Right cardiac atrium (tissue), 5 donors: ENCODE results near the gene MAPKAPK3. TPM values are rescaled to one million over a fixed set of nuclear protein-coding genes. Genes with fewer than 3 reads are reported as not detected.
A peak's percentile ranks its signal among the peaks of the same experiment; 100 is the strongest.

ENCODE experiments used
- ATAC-seq, 2 donors: fragments of 200-7000 bp; cut with Tn5 transposase; one replicate each; pipeline versions ENCODE4 v1.8.0 to v1.9.1; 2020; ENCODE audit warnings: moderate library complexity in 2 of 2, mild to moderate bottlenecking in 1 of 2
- DNase-seq, 3 donors: peaks; one replicate each; pipeline ENCODE4 v3.0.0-alpha.2; 2020
- H3K27ac ChIP-seq: one replicate; pipeline ENCODE4 v1.5.1; 2013; ENCODE audit warnings: mild to moderate bottlenecking, low read length, control low read depth, moderate library complexity
- H3K27me3 ChIP-seq: one replicate; pipeline ENCODE4 v1.6.1; 2013; ENCODE audit not compliant: control insufficient read depth, insufficient read depth
- H3K4me1 ChIP-seq: one replicate; pipeline ENCODE4 v1.6.1; 2013; ENCODE audit warnings: low read length; ENCODE audit not compliant: control insufficient read depth, insufficient read depth
- H3K4me3 ChIP-seq: one replicate; pipeline ENCODE4 v1.5.1; 2013; ENCODE audit warnings: low read length, control low read depth
- H3K9me3 ChIP-seq: one replicate; pipeline ENCODE4 v1.6.1; 2013; ENCODE audit warnings: low read length; ENCODE audit not compliant: control insufficient read depth
- WGBS: extraction: QIAGEN DNeasy Blood & Tissue Kit; methylation state at CpG from one replicate; pipeline ENCODE4 v1.1.7; 2013; 5-methylcytosine and 5-hydroxymethylcytosine counted together
- intact Hi-C, 4 donors: fragments of 100-400 bp; cut with DNase I; formaldehyde crosslinking; loops; one replicate each; pipeline versions ENCODE4 v1.11.0 to v1.14.0; 2022 to 2023
- long read RNA-seq, 4 donors: library from polyadenylated mRNA; unstranded; transcript quantifications; one replicate each; pipeline ENCODE4 v2.0.0, GENCODE V29; 2020 to 2021
- polyA plus RNA-seq: library from polyadenylated mRNA; stranded (reverse); fragments of 200-250 nt; gene quantifications from one replicate; pipeline ENCODE4 v1.2.3, GENCODE V29; 2013
- total RNA-seq, 4 donors: library from RNA; stranded (reverse); fragmentation: NEBNext Ultra II Directional; extraction: Animal tissue kit (Norgen Biotek cat#: 25700); gene quantifications; one replicate each; pipeline ENCODE4 v1.2.1, GENCODE V29; 2021
- donor health status: healthy with polysubstance abuse.
- donor health status: DM: no; HTN: yes; CAD: no.
- donor health status: DM: no; HTN: no; CAD: no.
- donor health status: DM: no; HTN: yes; CAD: no; lungs with severe emphysema.
- donor health status: DM: yes; HTN: yes; CAD: no.

The MAPKAPK3 gene
- total RNA-seq (100 to 1,000 TPM; 167 to 260 (median 225) TPM), polyA plus RNA-seq (181 TPM)
- long read RNA-seq, donor 1, transcript MAPKAPK3-201 (11 exons, 2,500 nt): major isoform, 348 of 824 reads
- long read RNA-seq, donor 1, transcript MAPKAPK3-208 (11 exons, 2,563 nt): minor isoform, 198 of 824 reads
- long read RNA-seq, donor 1, partial matches to known transcripts: 206 of 824 reads
- long read RNA-seq, donor 1, other reads (novel, unspliced or antisense): 69 of 824 reads
- long read RNA-seq, donor 2, transcript MAPKAPK3-201 (11 exons, 2,500 nt): major isoform, 244 of 521 reads
- long read RNA-seq, donor 2, transcript MAPKAPK3-208 (11 exons, 2,563 nt): minor isoform, 136 of 521 reads
- long read RNA-seq, donor 2, partial matches to known transcripts: 112 of 521 reads
- long read RNA-seq, donor 2, other reads (novel, unspliced or antisense): 27 of 521 reads
- long read RNA-seq, donor 3, transcript MAPKAPK3-208 (11 exons, 2,563 nt): minor isoform, 278 of 1,304 reads
- long read RNA-seq, donor 3, transcript MAPKAPK3-201 (11 exons, 2,500 nt): major isoform, 630 of 1,304 reads
- long read RNA-seq, donor 3, partial matches to known transcripts: 309 of 1,304 reads
- long read RNA-seq, donor 3, other reads (novel, unspliced or antisense): 86 of 1,304 reads
- long read RNA-seq, donor 4, transcript MAPKAPK3-208 (11 exons, 2,563 nt): minor isoform, 95 of 398 reads
- long read RNA-seq, donor 4, transcript MAPKAPK3-201 (11 exons, 2,500 nt): major isoform, 175 of 398 reads
- long read RNA-seq, donor 4, partial matches to known transcripts: 99 of 398 reads
- long read RNA-seq, donor 4, other reads (novel, unspliced or antisense): 29 of 398 reads

DNA sequence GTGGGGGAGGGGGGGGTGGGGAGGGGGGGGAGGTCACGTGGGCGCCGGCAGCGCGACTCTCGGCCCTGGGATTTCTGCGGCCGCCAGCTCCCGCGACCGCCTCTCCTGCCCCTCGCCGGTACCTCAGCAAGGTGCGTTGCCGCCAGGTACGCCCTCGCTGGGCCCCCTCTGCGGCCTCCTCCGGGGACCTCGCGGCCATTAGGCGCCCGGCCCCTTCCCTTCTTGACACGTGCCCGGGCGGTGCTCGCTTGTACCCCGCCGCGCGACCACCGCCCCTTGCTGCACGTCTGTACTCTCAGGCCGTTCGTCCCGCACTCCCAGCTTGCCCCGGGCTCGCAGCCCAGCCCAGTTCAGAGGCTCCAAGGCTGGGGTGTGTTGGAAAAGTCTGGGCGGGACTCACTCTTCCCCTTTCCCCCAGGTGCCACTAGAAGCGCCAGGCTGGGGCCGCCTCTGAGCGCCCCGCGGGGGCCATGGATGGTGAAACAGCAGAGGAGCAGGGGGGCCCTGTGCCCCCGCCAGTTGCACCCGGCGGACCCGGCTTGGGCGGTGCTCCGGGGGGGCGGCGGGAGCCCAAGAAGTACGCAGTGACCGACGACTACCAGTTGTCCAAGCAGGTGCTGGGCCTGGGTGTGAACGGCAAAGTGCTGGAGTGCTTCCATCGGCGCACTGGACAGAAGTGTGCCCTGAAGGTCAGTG, at the start of gene MAPKAPK3:
Gene MAPKAPK3, plus strand, starts transcription at position 56 of the 696 bp plus-strand sequence. Its CDS starts 415 bp downstream, at position 471.
- H3K9me3 ChIP-seq: no peaks in the 10 kb centered on the region
- intact Hi-C loops: loop anchor here (2.0 to 10.0 kb wide), 4 partner anchors 54 to 768 kb away; partner anchors contain the start of gene MANF (in 2 of the 4)
- ATAC-seq (peak; percentile 17 to 31), DNase-seq (peak; percentile 64 to 85 (median 80))
- H3K4me1 ChIP-seq: peaks cover 12% of the 10 kb centered on the region
- H3K27me3 ChIP-seq: no peaks in the 10 kb centered on the region
- H3K4me3 ChIP-seq: peak within 1 kb of the TSS; percentile 71
- peak within 1 kb of the TSS; percentile 86 for H3K27ac ChIP-seq
- WGBS: under 1% methylated on average over 58 of the region's 58 CpGs

DNA sequence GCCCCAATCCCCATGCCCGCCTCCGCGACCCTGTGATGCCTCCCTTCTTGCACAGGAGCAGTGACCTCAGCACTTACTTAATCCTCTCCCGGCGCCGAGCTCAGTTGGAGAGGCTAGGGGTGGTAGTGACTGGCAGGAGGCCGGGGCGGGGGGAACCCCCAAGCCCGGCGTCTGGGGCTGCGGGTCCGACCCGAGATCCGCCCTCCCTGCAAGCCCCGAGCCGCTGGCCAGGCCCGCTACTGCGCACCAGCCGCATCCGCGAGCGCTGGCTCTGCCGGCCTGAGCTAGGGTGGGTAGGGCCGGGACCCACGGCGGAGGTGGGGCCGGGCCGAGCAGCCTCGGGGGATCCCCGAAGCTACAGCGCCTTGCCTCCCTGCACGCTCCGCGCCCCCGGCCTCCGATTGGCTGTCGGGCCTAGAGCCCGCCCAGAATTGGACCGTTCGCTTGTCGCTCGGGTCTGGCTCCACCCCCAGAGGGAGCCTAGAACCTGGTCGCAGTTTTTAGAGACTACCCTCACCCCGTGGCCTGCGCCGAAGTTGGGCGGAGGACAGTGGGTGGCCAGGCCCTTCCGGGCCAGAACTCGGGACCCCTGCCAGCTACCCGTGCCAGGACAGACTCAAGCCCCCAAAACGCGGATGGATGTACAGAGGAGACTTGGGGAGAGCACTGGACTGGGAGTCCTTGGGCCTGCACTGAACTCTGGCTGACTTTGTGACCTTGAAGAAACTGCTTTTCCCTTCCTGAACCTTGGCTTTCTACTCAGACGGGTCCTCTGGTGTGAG, 49.4 kb upstream of the MAPKAPK3 start, which contains the start of gene C3orf18:
Gene C3orf18, minus strand, starts transcription at position 362 of the 782 bp plus-strand sequence. CDS start 2,048 bp downstream, outside the sequence.
- peak within 1 kb of the TSS; percentile 86 for H3K27ac ChIP-seq
- DNase-seq (peak; percentile 96 to 98 (median 98)), ATAC-seq (peak; percentile 82 to 84)
- no peaks in the 10 kb centered on the region for H3K9me3 ChIP-seq
- peak within 1 kb of the TSS; percentile 65 for H3K4me3 ChIP-seq
- 1% methylated on average over 53 of the region's 53 CpGs for WGBS
- no peaks in the 10 kb centered on the region for H3K27me3 ChIP-seq
- intact Hi-C loops: no loop called here
- peaks cover 3% of the 10 kb centered on the region for H3K4me1 ChIP-seq

- WGBS: under 1% methylated on average over 55 of the region's 55 CpGs
- Histone ChIP-seq H3K4me3 (peak within 1 kb of the TSS; percentile 73), H3K27me3 (no peaks in the 10 kb centered on the region), H3K4me1 (peaks cover 5% of the 10 kb centered on the region), H3K27ac (peak within 1 kb of the TSS; percentile 89), H3K9me3 (no peaks in the 10 kb centered on the region)
- DNase-seq: peak; percentile 99
- intact Hi-C loops: no loop called here
- ATAC-seq: peak; percentile 90
Measured at GRCh38 chr3:50568947-50569749, 47.8 kb upstream of the MAPKAPK3 start, which contains the start of gene HEMK1. TSS of gene HEMK1 (plus strand) at chr3:50569522. CDS start at chr3:50571105, 1,583 bp downstream.

- WGBS: 77% methylated on average over 5 of the region's 5 CpGs
- DNase-seq (no peak), ATAC-seq (no peak)
- H3K4me1 ChIP-seq: peaks cover 5% of the 10 kb centered on the region
- H3K4me3 ChIP-seq: no peak overlapping the region
- no peaks in the 10 kb centered on the region for H3K27me3 ChIP-seq
- no peak overlapping the region for H3K27ac ChIP-seq
- intact Hi-C loops: loop anchor here in 1 of 4 donors (2.0 kb wide), 1 partner anchor 44 kb away; no protein-coding TSS in a partner anchor
- no peaks in the 10 kb centered on the region for H3K9me3 ChIP-seq
Measured at GRCh38 chr3:50570508-50571279, 46.3 kb upstream of the MAPKAPK3 start.

GRCh38 chr3:50571486-50571885, 45.5 kb upstream of the MAPKAPK3 start:
- WGBS: 85% methylated on average over 4 of the region's 4 CpGs
- intact Hi-C loops: loop anchor here in 1 of 4 donors (2.0 kb wide), 1 partner anchor 43 kb away; no protein-coding TSS in a partner anchor
- Histone ChIP-seq H3K27me3 (no peaks in the 10 kb centered on the region), H3K4me3 (no peak overlapping the region), H3K27ac (no peak overlapping the region), H3K9me3 (no peaks in the 10 kb centered on the region), H3K4me1 (peaks cover 5% of the 10 kb centered on the region)
- ATAC-seq (no peak), DNase-seq (no peak)

DNA sequence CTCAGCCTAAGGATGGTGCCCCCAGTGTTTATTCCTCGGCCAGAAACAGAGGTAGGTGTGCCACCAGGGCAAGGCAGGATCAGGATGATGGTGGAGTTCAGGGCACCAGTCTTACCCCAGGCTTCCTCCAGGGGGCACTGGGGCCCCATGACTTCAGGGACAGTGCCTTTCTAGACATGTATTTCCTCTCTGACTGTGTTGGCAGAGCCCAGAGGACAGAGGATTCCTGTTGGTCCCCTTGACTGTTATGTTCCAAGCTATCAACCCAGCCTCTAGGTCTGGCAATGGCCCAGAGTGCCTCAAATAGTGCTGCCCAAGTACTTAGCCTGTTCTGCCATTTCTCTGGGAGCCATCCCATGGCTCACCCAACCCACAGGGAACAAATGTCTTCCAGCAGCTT, 44.8 kb upstream of the MAPKAPK3 start:
- H3K4me1 ChIP-seq: peaks cover 5% of the 10 kb centered on the region
- 25% methylated on average over 1 of the region's 1 CpG for WGBS
- H3K27ac ChIP-seq: peak overlapping the region; percentile 36
- DNase-seq: peak; percentile 72 to 88 (median 87)
- no peaks in the 10 kb centered on the region for H3K27me3 ChIP-seq
- H3K9me3 ChIP-seq: no peaks in the 10 kb centered on the region
- peak; percentile 19 to 28 for ATAC-seq
- intact Hi-C loops: loop anchor here in 3 of 4 donors (1.0 to 2.0 kb wide), 2 partner anchors 42 to 43 kb away; no protein-coding TSS in a partner anchor
- H3K4me3 ChIP-seq: no peak overlapping the region

DNA sequence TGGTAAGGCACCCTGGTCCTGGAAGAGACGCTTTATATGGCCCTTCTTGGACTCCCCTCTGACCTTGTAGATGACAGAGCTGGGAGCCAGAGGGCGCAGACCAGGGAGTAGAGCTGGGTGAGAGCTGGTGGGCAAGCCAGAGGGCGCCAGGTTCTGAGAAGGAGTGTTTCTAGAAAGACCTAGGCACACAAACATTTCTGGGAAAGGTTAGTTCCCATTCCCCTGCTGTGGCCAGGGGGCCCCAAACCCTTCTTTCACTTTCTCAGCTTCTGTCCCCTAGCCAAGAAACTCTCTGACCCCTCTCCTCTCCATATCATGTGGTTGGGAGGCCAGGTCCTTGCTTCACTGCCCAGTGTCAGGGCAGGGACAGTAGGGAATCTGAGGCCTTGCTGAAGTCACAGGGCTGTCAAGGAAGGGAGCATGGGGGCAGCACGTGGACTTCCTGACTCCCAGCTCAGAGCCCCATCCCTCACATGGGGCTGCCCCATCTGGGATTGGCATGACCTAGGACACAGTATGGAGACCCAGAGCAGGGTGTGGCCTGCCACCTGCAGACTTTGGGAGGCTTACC, 44.1 kb upstream of the MAPKAPK3 start:
- DNase-seq: peak in 1 of 3 donors; percentile 25
- no peak overlapping the region for H3K4me3 ChIP-seq
- no peaks in the 10 kb centered on the region for H3K27me3 ChIP-seq
- no peak for ATAC-seq
- intact Hi-C loops: loop anchor here in 3 of 4 donors (1.0 to 2.0 kb wide), 2 partner anchors 41 to 42 kb away; no protein-coding TSS in a partner anchor
- H3K4me1 ChIP-seq: peaks cover 5% of the 10 kb centered on the region
- no peaks in the 10 kb centered on the region for H3K9me3 ChIP-seq
- H3K27ac ChIP-seq: no peak overlapping the region
- WGBS: 82% methylated on average over 4 of the region's 4 CpGs

- ATAC-seq: no peak
- Histone ChIP-seq H3K4me1 (peaks cover 5% of the 10 kb centered on the region), H3K27ac (no peak overlapping the region), H3K4me3 (no peak overlapping the region), H3K9me3 (no peaks in the 10 kb centered on the region), H3K27me3 (no peaks in the 10 kb centered on the region)
- 88% methylated on average over 8 of the region's 8 CpGs for WGBS
- peak in 1 of 3 donors; percentile 42 for DNase-seq
- intact Hi-C loops: loop anchor here in 2 of 4 donors (2.0 kb wide), 1 partner anchor 41 kb away; no protein-coding TSS in a partner anchor
Measured at GRCh38 chr3:50573566-50574443, 43.1 kb upstream of the MAPKAPK3 start.
